GM12874 (cell line): Measurements from ENCODE around the gene TXNDC15.

Experiments
- CTCF ChIP-seq: IDR thresholded peaks from 2 replicates; pipeline ENCODE4 v1.5.1; 2011; ENCODE audit warnings: low read depth, mild to moderate bottlenecking, control low read depth, low read length, moderate library complexity; ENCODE audit not compliant: insufficient read depth

Gene TXNDC15

DNA sequence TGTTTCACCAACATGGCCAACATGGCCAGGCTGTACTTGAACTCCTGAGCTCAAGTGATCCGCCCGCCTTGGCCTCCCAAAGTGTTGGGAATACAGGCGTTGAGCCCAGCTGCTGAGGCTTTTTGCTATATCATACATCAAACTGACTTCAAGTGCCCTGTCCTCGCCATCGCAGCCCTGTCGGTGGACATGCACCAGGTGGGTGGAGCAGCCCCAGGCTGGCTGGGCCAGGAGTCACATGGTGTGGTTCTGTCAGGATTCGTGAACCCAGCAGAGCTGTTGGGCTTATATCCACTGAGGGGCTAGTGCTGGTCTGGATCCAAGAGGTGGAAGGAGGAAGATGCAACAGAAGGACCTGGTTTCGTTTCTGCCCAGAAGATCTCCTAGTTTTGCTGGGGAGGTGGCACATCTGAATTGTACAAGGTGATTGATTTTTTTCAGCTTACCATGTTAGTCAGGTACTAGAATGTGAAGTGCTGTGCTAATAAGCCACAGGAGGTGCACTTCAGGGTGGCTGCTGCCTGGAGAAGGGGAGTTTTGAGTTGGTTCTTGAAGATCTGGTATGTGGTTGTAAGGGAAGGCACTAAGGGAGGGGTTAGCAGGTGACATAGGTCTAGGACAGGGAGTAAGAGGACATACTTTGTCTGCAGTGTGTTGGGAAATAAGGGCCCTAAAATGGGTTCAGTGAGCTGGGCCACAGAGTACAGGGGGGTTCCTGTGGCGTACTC, 46.8 kb downstream of the TXNDC15 start:
- no peak for TF ChIP-seq CTCF

DNA sequence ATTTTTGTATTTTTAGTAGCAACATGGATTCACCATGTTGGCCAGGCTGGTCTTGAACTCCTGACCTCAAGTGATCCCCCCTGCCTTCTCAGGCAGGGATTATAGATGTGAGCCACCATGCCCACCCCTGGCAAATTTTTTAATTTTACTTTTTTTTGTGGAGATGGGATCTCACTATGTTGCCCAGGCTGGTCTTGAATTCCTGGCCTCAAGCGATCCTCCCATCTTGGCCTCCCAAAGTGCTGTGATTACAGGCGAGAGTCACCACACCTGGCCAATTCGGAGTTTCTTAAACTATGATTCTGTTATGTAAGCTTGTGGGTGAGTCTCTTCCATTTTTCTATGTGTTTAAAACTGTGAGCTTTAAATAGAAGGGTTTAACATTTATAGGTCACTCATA, 58.3 kb downstream of the TXNDC15 start:
- TF ChIP-seq CTCF = no peak

DNA sequence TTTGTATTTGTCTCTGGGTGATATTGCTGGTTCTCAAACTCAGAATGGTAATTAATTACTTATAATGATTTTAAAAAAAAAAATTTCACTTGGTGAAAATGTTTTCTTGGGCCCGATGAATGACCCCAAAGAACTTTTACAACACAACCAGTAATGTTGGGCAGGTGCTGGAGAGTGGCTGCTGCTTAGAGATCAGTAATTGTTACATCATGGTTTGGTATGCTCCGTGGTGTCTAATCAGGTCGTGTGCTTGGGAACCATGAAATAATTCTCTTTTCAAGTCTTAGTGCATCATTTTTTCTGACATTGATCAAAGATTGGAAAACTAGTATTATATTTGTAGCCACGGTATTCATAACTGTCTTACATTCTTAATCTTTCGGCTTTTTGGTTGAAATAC, 60.0 kb downstream of the TXNDC15 start:
- TF ChIP-seq CTCF = no peak

DNA sequence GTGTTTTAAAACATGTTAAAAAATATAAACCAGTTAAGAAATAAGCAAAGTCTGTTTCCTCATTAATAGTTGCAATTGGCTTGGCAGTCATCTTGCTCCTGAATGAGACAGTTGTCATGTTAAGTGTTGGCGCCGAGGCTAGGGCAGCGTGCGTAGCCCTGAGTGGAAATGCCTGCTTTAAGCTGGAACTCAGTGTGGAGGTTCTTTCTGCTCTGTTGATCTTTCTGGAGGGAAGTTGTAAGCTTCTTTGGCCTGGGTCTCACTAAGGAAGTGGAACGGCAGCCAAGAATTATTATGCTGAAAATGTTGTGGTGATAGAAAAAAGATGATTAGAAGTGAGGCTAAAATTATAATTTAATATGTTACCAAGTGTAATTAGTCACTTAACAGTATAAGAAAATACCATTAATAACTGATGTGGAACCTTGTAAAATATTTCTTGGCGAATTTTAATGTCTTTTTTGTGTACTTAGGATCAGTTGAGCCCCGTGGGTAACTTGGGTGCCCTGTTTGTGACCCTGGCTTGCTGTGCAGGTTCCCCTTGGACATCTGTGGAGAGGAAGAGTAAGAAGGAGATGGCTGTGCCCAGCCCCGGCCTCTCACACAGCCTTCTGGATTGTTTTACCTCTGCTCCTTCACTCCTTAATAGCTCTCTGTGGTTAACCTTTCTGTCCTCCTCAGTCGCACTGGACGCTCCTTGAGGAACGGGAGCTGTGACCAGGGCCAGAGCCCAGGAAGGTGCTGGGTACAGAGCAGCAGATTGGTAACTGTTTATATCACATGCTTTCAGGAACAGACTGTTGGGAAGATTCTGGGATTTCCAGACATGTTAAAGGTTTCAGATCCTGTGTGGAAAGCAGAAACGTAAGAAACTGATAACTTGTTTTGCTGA, 61.8 kb downstream of the TXNDC15 start:
- TF ChIP-seq CTCF = no peak

GRCh38 chr5:134937526-134937925, 63.4 kb downstream of the TXNDC15 start:
- no peak for TF ChIP-seq CTCF

DNA sequence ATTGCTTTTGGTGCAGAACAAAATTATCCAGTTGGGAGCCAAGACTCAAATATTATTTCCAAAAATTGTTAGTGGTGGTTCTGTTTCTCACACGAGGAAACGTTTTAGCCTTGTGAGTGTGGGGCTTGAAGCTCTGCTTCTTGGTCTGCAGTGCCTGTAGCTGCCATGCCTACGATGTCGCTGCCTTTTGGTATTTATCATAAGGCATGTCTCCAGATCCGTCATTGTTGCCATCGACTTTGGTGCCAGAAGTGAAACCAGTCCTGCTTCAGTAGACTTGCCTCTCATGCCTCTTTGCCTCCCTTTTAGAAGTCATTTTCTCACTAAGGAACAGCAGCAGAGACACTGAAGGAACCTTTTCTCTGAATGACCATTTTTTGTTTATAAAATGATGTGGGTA, 63.9 kb downstream of the TXNDC15 start:
- TF ChIP-seq CTCF = no peak

GRCh38 chr5:134939500-134939899, 65.3 kb downstream of the TXNDC15 start:
- TF ChIP-seq CTCF = no peak
